Measurements from ENCODE around the gene ZFX.

The ZFX gene

GRCh38 chrX:24201216-24201615 is 51.7 kb downstream of the ZFX start:
- DNase-seq (ENCODE audit: low read depth in 2 of 2) = no peak

- DNase-seq (ENCODE audit: low read depth in 2 of 2) = no peak
These were observed 53.0 kb downstream of the ZFX start for GRCh38 chrX:24202465-24203031.

- no peak for DNase-seq (ENCODE audit: low read depth in 2 of 2)
These were observed 53.7 kb downstream of the ZFX start for GRCh38 chrX:24203072-24203808.

- no peak for DNase-seq (ENCODE audit: low read depth in 2 of 2)
These were observed 54.8 kb downstream of the ZFX start for GRCh38 chrX:24204331-24204730.

- DNase-seq (ENCODE audit: low read depth in 2 of 2) = no peak
These were observed 55.4 kb downstream of the ZFX start for GRCh38 chrX:24204958-24205357.

- no peak for DNase-seq (ENCODE audit: low read depth in 2 of 2)
These were observed 58.3 kb downstream of the ZFX start for GRCh38 chrX:24207826-24208225.

- no peak for DNase-seq (ENCODE audit: low read depth in 2 of 2)
These were observed 59.1 kb downstream of the ZFX start for GRCh38 chrX:24208496-24209240.

- no peak for DNase-seq (ENCODE audit: low read depth in 2 of 2)
These were observed 60.7 kb downstream of the ZFX start for GRCh38 chrX:24210190-24210589.

- no peak for DNase-seq (ENCODE audit: low read depth in 2 of 2)
These were observed 65.0 kb downstream of the ZFX start for GRCh38 chrX:24214568-24214967.

- no peak for DNase-seq (ENCODE audit: low read depth in 2 of 2)
These were observed 65.7 kb downstream of the ZFX start for GRCh38 chrX:24215272-24215671.

GRCh38 chrX:24216037-24216436 is 66.5 kb downstream of the ZFX start:
- no peak for DNase-seq (ENCODE audit: low read depth in 2 of 2)

- DNase-seq (ENCODE audit: low read depth in 2 of 2) = no peak
These were observed 67.3 kb downstream of the ZFX start for GRCh38 chrX:24216827-24217226.

GRCh38 chrX:24219320-24219719 is 69.8 kb downstream of the ZFX start:
- DNase-seq (ENCODE audit: low read depth in 2 of 2) = no peak

GRCh38 chrX:24221872-24222271 is 72.3 kb downstream of the ZFX start:
- DNase-seq (ENCODE audit: low read depth in 2 of 2) = no peak

- no peak for DNase-seq (ENCODE audit: low read depth in 2 of 2)
These were observed 75.7 kb downstream of the ZFX start for GRCh38 chrX:24225265-24225664.

GRCh38 chrX:24226176-24226575 is 76.6 kb downstream of the ZFX start:
- DNase-seq (ENCODE audit: low read depth in 2 of 2) = no peak

- DNase-seq (ENCODE audit: low read depth in 2 of 2) = no peak
These were observed 79.1 kb downstream of the ZFX start for GRCh38 chrX:24228596-24228995.

- no peak for DNase-seq (ENCODE audit: low read depth in 2 of 2)
These were observed 79.9 kb downstream of the ZFX start for GRCh38 chrX:24229400-24229879.

- no peak for DNase-seq (ENCODE audit: low read depth in 2 of 2)
These were observed 80.4 kb downstream of the ZFX start for GRCh38 chrX:24229976-24230375.

GRCh38 chrX:24231131-24231540 is 81.6 kb downstream of the ZFX start:
- DNase-seq (ENCODE audit: low read depth in 2 of 2) = no peak

- no peak for DNase-seq (ENCODE audit: low read depth in 2 of 2)
These were observed 82.2 kb downstream of the ZFX start for GRCh38 chrX:24231641-24232179.

GRCh38 chrX:24232796-24233195 is 83.3 kb downstream of the ZFX start:
- no peak for DNase-seq (ENCODE audit: low read depth in 2 of 2)

Data from stimulated activated CD8-positive, alpha-beta memory T cell treated with anti-CD3 and anti-CD28 coated beads, Interleukin-7, amount 100 ng/mL, for 4 hours (primary cell).